Neural progenitor cell (in vitro differentiated cells): ENCODE results near the gene HMG20A. TPM values are rescaled to one million over a fixed set of nuclear protein-coding genes. Genes with fewer than 3 reads are reported as not detected.

Experiments
- DNase-seq: peaks from one replicate; pipeline ENCODE4 v3.0.0-alpha.2; 2016; ENCODE audit warnings: low spot score
- H2AFZ ChIP-seq: fragments of 200-600 bp; sonication (generic); replicated peaks from 2 replicates; pipeline ENCODE4 v1.6.1; 2016; ENCODE audit warnings: antibody characterized with exemption
- H3F3A ChIP-seq: fragments of 200-600 bp; sonication (generic); 2 replicates; pipeline ENCODE4 v1.6.1; 2016; ENCODE audit warnings: antibody characterized with exemption, low read depth
- H3K27ac ChIP-seq: fragments of 200-600 bp; sonication (generic); 2 replicates; pipeline ENCODE4 v1.5.1; 2016; ENCODE audit warnings: mild to moderate bottlenecking
- H3K27me3 ChIP-seq: fragments of 200-600 bp; sonication (generic); 2 replicates; pipeline ENCODE4 v1.6.1; 2016; ENCODE audit warnings: mild to moderate bottlenecking, moderate library complexity
- H3K36me3 ChIP-seq: fragments of 200-600 bp; sonication (generic); 2 replicates; pipeline ENCODE4 v1.5.1; 2016
- H3K4me1 ChIP-seq: fragments of 200-600 bp; sonication (generic); 2 replicates; pipeline ENCODE4 v1.6.1; 2016; ENCODE audit warnings: mixed run types
- H3K4me2 ChIP-seq: fragments of 200-600 bp; sonication (generic); 2 replicates; pipeline ENCODE4 v1.6.1; 2016
- H3K4me3 ChIP-seq: fragments of 200-600 bp; sonication (generic); 2 replicates; pipeline ENCODE4 v1.5.1; 2016
- H3K79me2 ChIP-seq: fragments of 200-600 bp; sonication (generic); 2 replicates; pipeline ENCODE4 v1.6.1; 2016; ENCODE audit warnings: low read depth
- H3K9ac ChIP-seq: fragments of 200-600 bp; sonication (generic); 2 replicates; pipeline ENCODE4 v1.6.1; 2016
- H3K9me3 ChIP-seq: fragments of 200-600 bp; sonication (generic); 2 replicates; pipeline ENCODE4 v1.5.1; 2016; ENCODE audit warnings: low read depth
- H4K20me1 ChIP-seq: fragments of 200-600 bp; sonication (generic); 2 replicates; pipeline ENCODE4 v1.6.1; 2016; ENCODE audit warnings: low read depth
- H3K27ac Mint-ChIP-seq: 3 replicates; pipeline ENCODE4 v1.8.0; 2021; ENCODE audit warnings: mixed read lengths
- H3K27me3 Mint-ChIP-seq: 2 replicates; pipeline ENCODE4 v1.8.0; 2022; ENCODE audit warnings: low read depth, mild to moderate bottlenecking, inconsistent platforms, moderate library complexity, mixed read lengths; ENCODE audit not compliant: insufficient read depth
- H3K36me3 Mint-ChIP-seq: 3 replicates; pipeline ENCODE4 v1.8.0; 2021; ENCODE audit warnings: mixed read lengths
- H3K4me1 Mint-ChIP-seq: 3 replicates; pipeline ENCODE4 v1.8.0; 2021; ENCODE audit warnings: mixed read lengths
- H3K4me3 Mint-ChIP-seq: 3 replicates; pipeline ENCODE4 v1.8.0; 2021; ENCODE audit warnings: mild to moderate bottlenecking, moderate library complexity, mixed read lengths
- H3K9me3 Mint-ChIP-seq: 3 replicates; pipeline ENCODE4 v1.8.0; 2020; ENCODE audit warnings: mixed read lengths
- CTCF ChIP-seq: fragments of 200-600 bp; sonication (generic); IDR thresholded peaks from 2 replicates; pipeline ENCODE4 v1.5.1; 2017; ENCODE audit warnings: antibody characterized with exemption, mild to moderate bottlenecking
- EZH2 ChIP-seq: fragments of 200-600 bp; sonication (generic); IDR thresholded peaks from 2 replicates; pipeline ENCODE4 v1.6.1; 2017; ENCODE audit warnings: antibody characterized with exemption, mild to moderate bottlenecking, moderate library complexity
- EZH2phosphoT487 ChIP-seq: fragments of 200-600 bp; sonication (generic); IDR thresholded peaks from 2 replicates; pipeline ENCODE4 v1.6.1; 2017; ENCODE audit warnings: antibody characterized with exemption
- total RNA-seq: library from RNA; depleted of rRNA; stranded (reverse); fragments of >200 nt; gene quantifications from 2 replicates; pipeline ENCODE4 v1.2.3, GENCODE V29; 2015; ENCODE audit warnings: low replicate concordance

Gene HMG20A
- total RNA-seq, 1 donor from 2014 or later = 75.6 TPM

GRCh38 chr15:77500989-77501388 lies 80.3 kb downstream of the HMG20A start:
- Histone ChIP-seq H3K4me3 (no peak overlapping the region), H3K27me3 (no peaks in the 10 kb centered on the region), H3K9me3 (no peaks in the 10 kb centered on the region), H3K79me2 (no peaks in the 10 kb centered on the region), H3K36me3 (no peaks in the 10 kb centered on the region), H3K4me1 (peaks cover 69% of the 10 kb centered on the region), H3F3A (peaks cover 59% of the 10 kb centered on the region), H3K9ac (no peak overlapping the region), H3K27ac (no peak overlapping the region), H3K4me2 (no peak overlapping the region), H4K20me1 (no peaks in the 10 kb centered on the region), H2AFZ (no peak overlapping the region)
- Mint-ChIP-seq H3K9me3 (no peaks in the 10 kb centered on the region), H3K27ac (no peak overlapping the region), H3K4me1 (peaks cover 57% of the 10 kb centered on the region), H3K36me3 (no peaks in the 10 kb centered on the region), H3K4me3 (no peak overlapping the region), H3K27me3 (peaks cover 5% of the 10 kb centered on the region)
- no peak for TF ChIP-seq EZH2phosphoT487
- TF ChIP-seq CTCF = no peak
- no peak for TF ChIP-seq EZH2
- no peak for DNase-seq

GRCh38 chr15:77502379-77503095 lies 81.8 kb downstream of the HMG20A start:
- peaks cover 6% of the 10 kb centered on the region for H3K27me3 Mint-ChIP-seq

GRCh38 chr15:77503240-77503639 lies 82.6 kb downstream of the HMG20A start:
- Histone ChIP-seq H3K27me3 (no peaks in the 10 kb centered on the region), H3K27ac (no peak overlapping the region), H3K79me2 (no peaks in the 10 kb centered on the region), H2AFZ (no peak overlapping the region), H3K9ac (no peak overlapping the region), H3K4me1 (peaks cover 60% of the 10 kb centered on the region), H3K36me3 (no peaks in the 10 kb centered on the region), H3K9me3 (no peaks in the 10 kb centered on the region), H4K20me1 (no peaks in the 10 kb centered on the region), H3K4me3 (no peak overlapping the region), H3F3A (peaks cover 46% of the 10 kb centered on the region), H3K4me2 (no peak overlapping the region)
- no peak overlapping the region for H3K4me3 Mint-ChIP-seq
- H3K9me3 Mint-ChIP-seq = no peaks in the 10 kb centered on the region
- TF ChIP-seq EZH2 = no peak
- no peak for TF ChIP-seq EZH2phosphoT487
- no peak for TF ChIP-seq CTCF
- H3K27me3 Mint-ChIP-seq = peaks cover 6% of the 10 kb centered on the region
- H3K27ac Mint-ChIP-seq = no peak overlapping the region
- DNase-seq = no peak
- H3K4me1 Mint-ChIP-seq = peaks cover 57% of the 10 kb centered on the region
- no peaks in the 10 kb centered on the region for H3K36me3 Mint-ChIP-seq

More at GRCh38 chr15:77502379-77503095, 81.8 kb downstream of the HMG20A start:
- H4K20me1 ChIP-seq = no peaks in the 10 kb centered on the region
- H3K4me3 Mint-ChIP-seq = no peak overlapping the region
- no peak for DNase-seq
- no peaks in the 10 kb centered on the region for H3K27me3 ChIP-seq
- no peaks in the 10 kb centered on the region for H3K9me3 Mint-ChIP-seq
- no peak overlapping the region for H3K27ac Mint-ChIP-seq
- H2AFZ ChIP-seq = no peak overlapping the region
- H3K79me2 ChIP-seq = no peaks in the 10 kb centered on the region
- H3K27ac ChIP-seq = no peak overlapping the region
- peaks cover 57% of the 10 kb centered on the region for H3K4me1 Mint-ChIP-seq
- H3K9ac ChIP-seq = no peak overlapping the region
- H3K4me1 ChIP-seq = peaks cover 61% of the 10 kb centered on the region
- no peaks in the 10 kb centered on the region for H3K36me3 ChIP-seq
- no peak overlapping the region for H3K4me3 ChIP-seq
- TF ChIP-seq EZH2 (no peak), EZH2phosphoT487 (no peak), CTCF (no peak)
- H3K9me3 ChIP-seq = no peaks in the 10 kb centered on the region
- H3F3A ChIP-seq = peaks cover 46% of the 10 kb centered on the region
- no peak overlapping the region for H3K4me2 ChIP-seq
- no peaks in the 10 kb centered on the region for H3K36me3 Mint-ChIP-seq
